PC-3 (cell line): ENCODE results near the gene NES.

Source experiments
- CTCF ChIP-seq: fragments of 300-600 bp; sonication (generic); conservative IDR thresholded peaks from 2 replicates; pipeline ENCODE4 v1.5.1; 2017; ENCODE audit warnings: antibody characterized with exemption, low read depth, mild to moderate bottlenecking, low read length
- EZH2 ChIP-seq: fragments of 300-600 bp; sonication (generic); IDR thresholded peaks from one replicate; pipeline ENCODE4 v1.6.1; 2017; ENCODE audit warnings: antibody characterized with exemption, mild to moderate bottlenecking, low read length; ENCODE audit not compliant: unreplicated experiment
- EZH2phosphoT487 ChIP-seq: fragments of 300-600 bp; sonication (generic); IDR thresholded peaks from 2 replicates; pipeline ENCODE4 v1.6.1; 2018; ENCODE audit warnings: mild to moderate bottlenecking, antibody characterized with exemption, low read length, borderline replicate concordance

DNA sequence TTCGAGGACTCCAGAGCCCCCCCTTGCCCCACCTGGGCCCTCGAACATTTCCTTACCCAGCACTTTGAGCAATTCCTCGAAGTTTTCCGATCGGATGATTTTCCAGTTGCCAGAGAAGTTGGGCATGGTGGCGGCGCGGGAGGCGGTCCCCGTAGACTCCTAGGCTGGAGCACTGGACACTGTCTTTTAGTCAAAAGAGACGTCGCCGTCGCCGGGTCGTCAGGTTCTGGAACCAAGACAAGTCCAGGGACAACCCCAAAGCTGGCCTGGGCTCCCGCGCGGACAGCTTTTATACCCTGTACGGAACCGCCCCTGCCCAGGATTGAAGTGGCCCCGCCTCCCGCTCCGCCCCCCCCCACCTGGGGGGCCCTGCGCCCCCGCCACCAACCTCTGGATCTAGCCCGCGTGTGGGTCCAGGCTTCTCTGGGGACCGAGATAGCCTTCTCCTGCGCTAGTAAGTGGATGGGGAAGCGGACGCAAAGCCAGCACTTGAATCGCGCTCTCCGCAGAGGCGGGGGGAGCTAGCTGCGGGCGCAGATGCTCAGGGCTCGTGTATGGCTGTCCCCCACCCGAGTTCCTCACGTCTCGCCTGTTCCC is 28.2 kb upstream of the NES start, which contains the start of gene CRABP2:
- TF ChIP-seq CTCF (no peak), EZH2 (no peak), EZH2phosphoT487 (no peak)
